OCI-LY3 (cell line): ENCODE results near the gene NNT.

Experiments
- EZH2phosphoT487 ChIP-seq: fragments of 200-600 bp; shearing (Covaris generic); IDR thresholded peaks from 2 replicates; pipeline ENCODE4 v1.6.1; 2018; ENCODE audit warnings: antibody characterized with exemption, mixed run types, low read depth
- TF ChIP-seq, protein P1 (sequence below): fragments of 200-600, 300-600 bp; sonication (generic); IDR thresholded peaks from 2 replicates; pipeline ENCODE4 v1.5.1; 2014; ENCODE audit warnings: antibody characterized with exemption, low read length, low read depth

- TF ChIP-seq, protein P1, sequence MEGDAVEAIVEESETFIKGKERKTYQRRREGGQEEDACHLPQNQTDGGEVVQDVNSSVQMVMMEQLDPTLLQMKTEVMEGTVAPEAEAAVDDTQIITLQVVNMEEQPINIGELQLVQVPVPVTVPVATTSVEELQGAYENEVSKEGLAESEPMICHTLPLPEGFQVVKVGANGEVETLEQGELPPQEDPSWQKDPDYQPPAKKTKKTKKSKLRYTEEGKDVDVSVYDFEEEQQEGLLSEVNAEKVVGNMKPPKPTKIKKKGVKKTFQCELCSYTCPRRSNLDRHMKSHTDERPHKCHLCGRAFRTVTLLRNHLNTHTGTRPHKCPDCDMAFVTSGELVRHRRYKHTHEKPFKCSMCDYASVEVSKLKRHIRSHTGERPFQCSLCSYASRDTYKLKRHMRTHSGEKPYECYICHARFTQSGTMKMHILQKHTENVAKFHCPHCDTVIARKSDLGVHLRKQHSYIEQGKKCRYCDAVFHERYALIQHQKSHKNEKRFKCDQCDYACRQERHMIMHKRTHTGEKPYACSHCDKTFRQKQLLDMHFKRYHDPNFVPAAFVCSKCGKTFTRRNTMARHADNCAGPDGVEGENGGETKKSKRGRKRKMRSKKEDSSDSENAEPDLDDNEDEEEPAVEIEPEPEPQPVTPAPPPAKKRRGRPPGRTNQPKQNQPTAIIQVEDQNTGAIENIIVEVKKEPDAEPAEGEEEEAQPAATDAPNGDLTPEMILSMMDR: no peak
- no peak for TF ChIP-seq EZH2phosphoT487
Observed at GRCh38 chr5:43615445-43616184, 12.6 kb downstream of the NNT start.
